ENCODE measurements around the gene CDX1. TPM values are rescaled to one million over a fixed set of nuclear protein-coding genes. Genes with fewer than 3 reads are reported as not detected.

The CDX1 gene
- total and polyA plus RNA-seq, 2 of the 8 experiments (the other 6 are each of a cell fraction or from before 2014, with no cell fraction given) = not detected

DNA sequence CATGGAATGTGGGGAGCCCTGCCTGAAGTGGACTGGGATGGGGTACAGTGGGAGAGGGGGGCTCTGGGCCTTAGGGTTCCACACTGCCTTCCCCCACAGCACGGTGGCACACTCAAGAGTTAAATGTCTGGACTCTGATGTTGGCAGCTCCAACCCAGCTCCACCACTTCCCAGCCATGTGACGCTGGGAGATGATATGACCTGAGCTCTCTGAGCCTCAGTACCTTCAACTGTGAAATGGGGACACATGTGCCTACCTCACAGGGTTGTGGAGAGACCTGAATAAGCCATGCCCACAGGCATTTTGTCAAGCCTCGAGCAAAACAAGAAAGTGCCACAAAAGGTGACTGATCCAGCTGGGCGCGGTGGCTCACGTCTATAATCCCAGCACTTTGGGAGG, 7.5 kb upstream of the CDX1 start (continued):
- TF ChIP-seq, protein P1, sequence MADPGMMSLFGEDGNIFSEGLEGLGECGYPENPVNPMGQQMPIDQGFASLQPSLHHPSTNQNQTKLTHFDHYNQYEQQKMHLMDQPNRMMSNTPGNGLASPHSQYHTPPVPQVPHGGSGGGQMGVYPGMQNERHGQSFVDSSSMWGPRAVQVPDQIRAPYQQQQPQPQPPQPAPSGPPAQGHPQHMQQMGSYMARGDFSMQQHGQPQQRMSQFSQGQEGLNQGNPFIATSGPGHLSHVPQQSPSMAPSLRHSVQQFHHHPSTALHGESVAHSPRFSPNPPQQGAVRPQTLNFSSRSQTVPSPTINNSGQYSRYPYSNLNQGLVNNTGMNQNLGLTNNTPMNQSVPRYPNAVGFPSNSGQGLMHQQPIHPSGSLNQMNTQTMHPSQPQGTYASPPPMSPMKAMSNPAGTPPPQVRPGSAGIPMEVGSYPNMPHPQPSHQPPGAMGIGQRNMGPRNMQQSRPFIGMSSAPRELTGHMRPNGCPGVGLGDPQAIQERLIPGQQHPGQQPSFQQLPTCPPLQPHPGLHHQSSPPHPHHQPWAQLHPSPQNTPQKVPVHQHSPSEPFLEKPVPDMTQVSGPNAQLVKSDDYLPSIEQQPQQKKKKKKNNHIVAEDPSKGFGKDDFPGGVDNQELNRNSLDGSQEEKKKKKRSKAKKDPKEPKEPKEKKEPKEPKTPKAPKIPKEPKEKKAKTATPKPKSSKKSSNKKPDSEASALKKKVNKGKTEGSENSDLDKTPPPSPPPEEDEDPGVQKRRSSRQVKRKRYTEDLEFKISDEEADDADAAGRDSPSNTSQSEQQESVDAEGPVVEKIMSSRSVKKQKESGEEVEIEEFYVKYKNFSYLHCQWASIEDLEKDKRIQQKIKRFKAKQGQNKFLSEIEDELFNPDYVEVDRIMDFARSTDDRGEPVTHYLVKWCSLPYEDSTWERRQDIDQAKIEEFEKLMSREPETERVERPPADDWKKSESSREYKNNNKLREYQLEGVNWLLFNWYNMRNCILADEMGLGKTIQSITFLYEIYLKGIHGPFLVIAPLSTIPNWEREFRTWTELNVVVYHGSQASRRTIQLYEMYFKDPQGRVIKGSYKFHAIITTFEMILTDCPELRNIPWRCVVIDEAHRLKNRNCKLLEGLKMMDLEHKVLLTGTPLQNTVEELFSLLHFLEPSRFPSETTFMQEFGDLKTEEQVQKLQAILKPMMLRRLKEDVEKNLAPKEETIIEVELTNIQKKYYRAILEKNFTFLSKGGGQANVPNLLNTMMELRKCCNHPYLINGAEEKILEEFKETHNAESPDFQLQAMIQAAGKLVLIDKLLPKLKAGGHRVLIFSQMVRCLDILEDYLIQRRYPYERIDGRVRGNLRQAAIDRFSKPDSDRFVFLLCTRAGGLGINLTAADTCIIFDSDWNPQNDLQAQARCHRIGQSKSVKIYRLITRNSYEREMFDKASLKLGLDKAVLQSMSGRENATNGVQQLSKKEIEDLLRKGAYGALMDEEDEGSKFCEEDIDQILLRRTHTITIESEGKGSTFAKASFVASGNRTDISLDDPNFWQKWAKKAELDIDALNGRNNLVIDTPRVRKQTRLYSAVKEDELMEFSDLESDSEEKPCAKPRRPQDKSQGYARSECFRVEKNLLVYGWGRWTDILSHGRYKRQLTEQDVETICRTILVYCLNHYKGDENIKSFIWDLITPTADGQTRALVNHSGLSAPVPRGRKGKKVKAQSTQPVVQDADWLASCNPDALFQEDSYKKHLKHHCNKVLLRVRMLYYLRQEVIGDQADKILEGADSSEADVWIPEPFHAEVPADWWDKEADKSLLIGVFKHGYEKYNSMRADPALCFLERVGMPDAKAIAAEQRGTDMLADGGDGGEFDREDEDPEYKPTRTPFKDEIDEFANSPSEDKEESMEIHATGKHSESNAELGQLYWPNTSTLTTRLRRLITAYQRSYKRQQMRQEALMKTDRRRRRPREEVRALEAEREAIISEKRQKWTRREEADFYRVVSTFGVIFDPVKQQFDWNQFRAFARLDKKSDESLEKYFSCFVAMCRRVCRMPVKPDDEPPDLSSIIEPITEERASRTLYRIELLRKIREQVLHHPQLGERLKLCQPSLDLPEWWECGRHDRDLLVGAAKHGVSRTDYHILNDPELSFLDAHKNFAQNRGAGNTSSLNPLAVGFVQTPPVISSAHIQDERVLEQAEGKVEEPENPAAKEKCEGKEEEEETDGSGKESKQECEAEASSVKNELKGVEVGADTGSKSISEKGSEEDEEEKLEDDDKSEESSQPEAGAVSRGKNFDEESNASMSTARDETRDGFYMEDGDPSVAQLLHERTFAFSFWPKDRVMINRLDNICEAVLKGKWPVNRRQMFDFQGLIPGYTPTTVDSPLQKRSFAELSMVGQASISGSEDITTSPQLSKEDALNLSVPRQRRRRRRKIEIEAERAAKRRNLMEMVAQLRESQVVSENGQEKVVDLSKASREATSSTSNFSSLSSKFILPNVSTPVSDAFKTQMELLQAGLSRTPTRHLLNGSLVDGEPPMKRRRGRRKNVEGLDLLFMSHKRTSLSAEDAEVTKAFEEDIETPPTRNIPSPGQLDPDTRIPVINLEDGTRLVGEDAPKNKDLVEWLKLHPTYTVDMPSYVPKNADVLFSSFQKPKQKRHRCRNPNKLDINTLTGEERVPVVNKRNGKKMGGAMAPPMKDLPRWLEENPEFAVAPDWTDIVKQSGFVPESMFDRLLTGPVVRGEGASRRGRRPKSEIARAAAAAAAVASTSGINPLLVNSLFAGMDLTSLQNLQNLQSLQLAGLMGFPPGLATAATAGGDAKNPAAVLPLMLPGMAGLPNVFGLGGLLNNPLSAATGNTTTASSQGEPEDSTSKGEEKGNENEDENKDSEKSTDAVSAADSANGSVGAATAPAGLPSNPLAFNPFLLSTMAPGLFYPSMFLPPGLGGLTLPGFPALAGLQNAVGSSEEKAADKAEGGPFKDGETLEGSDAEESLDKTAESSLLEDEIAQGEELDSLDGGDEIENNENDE (IDR thresholded peaks at IDR 0.05; ENCODE audit: insufficient replicate concordance, low read length) = no peak
- TF ChIP-seq RNF2 (IDR thresholded peaks at IDR 0.05; ENCODE audit: borderline replicate concordance, low read depth, low read length, missing control alignments, poor library complexity, severe bottlenecking) (no peak), ZNF274 (IDR thresholded peaks at IDR 0.05; ENCODE audit: borderline replicate concordance, extremely low read depth, low read length) (no peak), SP2 (IDR thresholded peaks at IDR 0.05; ENCODE audit: low read length) (no peak), CBX8 (IDR thresholded peaks at IDR 0.05; ENCODE audit: borderline replicate concordance, low read depth, low read length) (no peak), RAD21 (IDR thresholded peaks at IDR 0.05 in 1 of 2, conservative IDR thresholded peaks at IDR 0.05 in 1 of 2; ENCODE audit: low read depth in 2 of 2, low read length in 2 of 2) (no peak), BCL11A (IDR thresholded peaks at IDR 0.05; ENCODE audit: low read depth in 2 of 2, low read length in 2 of 2) (no peak), ASH2L (IDR thresholded peaks at IDR 0.05; ENCODE audit: low read length) (no peak), SP1 (IDR thresholded peaks at IDR 0.05; ENCODE audit: low read depth, low read length) (no peak), NANOG (IDR thresholded peaks at IDR 0.05; ENCODE audit: insufficient read depth, low read depth, low read length, poor library complexity, severe bottlenecking) (no peak), SP4 (IDR thresholded peaks at IDR 0.05; ENCODE audit: low read length) (no peak)

All from H1 (cell line).